NCI-H226 (cell line): Measurements from ENCODE around the gene ESAM.

ENCODE experiments used
- DNase-seq: peaks from one replicate; pipeline ENCODE4 v3.0.0-alpha.2; 2015

The ESAM gene

GRCh38 chr11:124727474-124727873 is 34.6 kb downstream of the ESAM start:
- no peak for DNase-seq

DNA sequence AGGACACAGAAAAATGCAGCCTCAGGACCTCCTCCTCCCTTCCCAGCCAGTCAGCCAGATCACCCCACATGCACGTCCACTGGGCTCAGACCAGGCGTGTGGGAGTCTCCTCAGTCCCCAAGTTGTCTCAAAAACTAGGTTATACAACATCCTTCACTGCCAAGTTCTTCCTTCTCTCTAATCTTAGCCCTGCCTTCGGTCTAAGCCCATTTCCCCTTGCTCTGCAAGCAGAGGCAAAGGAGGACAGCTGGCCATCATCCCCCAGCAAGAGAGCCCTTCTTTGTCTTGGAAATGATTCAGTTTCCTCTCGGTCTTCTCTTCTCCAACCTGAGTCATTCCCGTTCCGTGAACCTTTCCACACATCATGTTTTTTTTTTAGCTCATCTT is 36.4 kb downstream of the ESAM start:
- DNase-seq = peak; percentile 45

GRCh38 chr11:124724979-124725718 is 36.9 kb downstream of the ESAM start:
- no peak for DNase-seq

DNA sequence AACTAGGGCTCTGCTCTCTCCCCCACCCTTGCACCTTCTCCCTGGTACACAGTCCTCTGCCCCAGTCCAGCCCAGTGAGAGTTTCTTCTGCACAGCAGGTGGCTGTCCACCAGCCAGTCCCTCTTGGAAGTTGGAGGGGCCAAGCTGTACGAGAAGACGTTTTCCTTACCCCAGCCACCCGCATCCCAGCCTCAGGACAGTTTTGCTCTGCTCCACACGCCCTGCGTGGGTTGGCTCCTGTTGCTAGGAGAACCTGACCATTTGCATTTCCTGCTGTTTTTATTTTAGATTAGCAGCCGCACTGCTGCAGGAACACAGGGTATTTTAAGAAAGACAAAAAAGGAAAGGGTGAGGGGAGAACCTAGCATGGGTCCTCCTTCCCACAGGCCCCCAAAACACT is 39.9 kb downstream of the ESAM start:
- no peak for DNase-seq

- no peak for DNase-seq
These were observed 42.6 kb downstream of the ESAM start for GRCh38 chr11:124719534-124719933.

DNA sequence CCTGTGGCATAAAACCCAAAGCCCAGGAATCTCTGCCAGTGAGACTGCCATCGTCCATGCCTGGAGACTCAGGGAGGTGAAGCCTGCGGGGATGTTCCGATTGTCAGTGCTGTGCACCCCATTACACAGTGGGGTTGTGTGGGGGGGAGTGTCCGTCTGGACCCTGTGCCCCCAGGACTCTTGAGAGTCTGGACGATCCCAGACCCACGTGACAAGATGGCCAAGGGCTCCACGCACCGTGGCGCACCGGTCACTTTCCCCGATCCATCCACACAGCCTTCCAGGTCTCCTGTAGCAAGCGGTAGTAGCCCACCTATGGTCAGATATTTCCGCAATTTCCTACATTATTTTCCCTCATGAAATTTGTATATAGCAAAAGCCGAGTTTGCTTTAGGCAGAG is 43.3 kb downstream of the ESAM start:
- DNase-seq = no peak

- peak; percentile 38 for DNase-seq
These were observed 44.1 kb downstream of the ESAM start for GRCh38 chr11:124717786-124718651.

DNA sequence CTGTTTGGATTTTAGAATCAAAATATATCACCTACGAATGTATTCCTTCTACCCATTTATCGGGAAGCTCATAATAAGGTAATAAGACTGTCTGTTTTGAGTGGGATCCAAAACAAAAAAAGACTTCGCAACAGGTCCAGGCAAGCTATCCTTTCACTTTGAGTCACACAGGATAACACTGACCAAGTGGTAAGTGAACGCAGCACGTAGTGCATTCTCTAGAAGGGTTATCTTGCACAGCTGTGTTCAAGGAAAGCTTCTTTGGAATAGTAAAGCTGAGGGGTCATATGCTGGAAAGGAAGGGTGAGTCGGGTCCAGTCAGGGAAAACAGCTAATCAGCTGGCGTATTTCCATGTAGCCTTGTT is 44.7 kb downstream of the ESAM start:
- peak; percentile 25 for DNase-seq

DNA sequence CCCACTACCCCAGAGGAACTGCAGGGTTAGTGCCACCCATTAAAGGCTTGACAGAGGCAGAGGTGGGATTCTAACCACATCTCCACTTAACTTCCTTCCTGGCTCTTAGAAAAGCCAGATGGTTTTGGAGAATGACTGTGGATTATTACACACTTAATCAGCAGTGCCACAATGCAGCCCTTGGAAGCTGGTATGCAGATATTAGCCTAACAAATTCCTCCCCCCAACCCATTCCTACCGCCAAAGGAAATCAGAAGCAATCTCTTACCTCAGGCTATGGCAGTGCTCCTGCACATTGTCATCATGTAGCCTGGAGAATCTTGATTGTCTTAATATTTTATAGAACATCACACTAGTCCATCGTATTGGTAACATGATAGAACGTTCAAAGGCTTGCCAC is 45.5 kb downstream of the ESAM start:
- DNase-seq = peak; percentile 58

DNA sequence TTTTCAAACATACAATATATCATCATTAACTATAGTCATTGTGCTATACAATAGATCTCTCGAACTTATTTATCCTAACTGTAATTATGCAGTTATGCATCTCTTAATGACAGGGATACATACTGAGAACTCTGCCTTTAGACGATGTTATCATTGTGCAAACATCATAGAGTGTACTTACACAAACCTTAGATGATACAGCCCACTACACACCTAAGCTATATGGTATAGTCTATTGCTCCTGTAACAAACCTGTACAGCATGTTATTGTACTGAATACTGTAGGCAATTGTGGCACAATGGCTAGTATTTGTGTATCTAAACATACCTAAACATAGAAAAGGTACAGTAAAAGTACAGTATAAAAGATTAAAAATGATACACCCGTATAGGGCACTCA is 49.7 kb downstream of the ESAM start:
- no peak for DNase-seq

DNA sequence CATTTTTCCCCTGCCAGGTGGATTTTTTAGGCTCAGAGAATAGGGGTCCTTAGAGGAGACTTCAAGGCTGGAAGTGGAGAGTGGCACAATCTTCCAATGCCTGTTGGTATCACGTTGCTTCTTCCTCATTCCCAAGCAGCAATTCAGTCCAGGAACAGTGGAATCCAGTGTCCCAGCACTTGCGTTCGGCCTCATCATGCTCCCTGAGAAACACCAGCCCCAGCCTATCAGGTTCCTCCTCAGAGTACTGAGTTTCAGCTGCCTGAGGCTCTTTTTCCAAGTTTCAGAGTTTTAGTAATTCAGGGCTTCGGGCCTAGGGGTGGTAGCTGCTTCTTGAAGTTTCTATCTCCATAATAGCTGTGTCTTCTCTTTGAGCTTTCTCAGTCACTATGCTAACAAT is 54.3 kb downstream of the ESAM start:
- DNase-seq = no peak
